HCEC 1CT (cell line): Measurements from ENCODE around the gene ZNF592.

ENCODE experiments used
- DNase-seq: peaks from one replicate; pipeline ENCODE4 v3.0.0-alpha.2; 2017

ZNF592 gene

GRCh38 chr15:84811151-84811550 lies 62.8 kb downstream of the ZNF592 start:
- DNase-seq = no peak

DNA sequence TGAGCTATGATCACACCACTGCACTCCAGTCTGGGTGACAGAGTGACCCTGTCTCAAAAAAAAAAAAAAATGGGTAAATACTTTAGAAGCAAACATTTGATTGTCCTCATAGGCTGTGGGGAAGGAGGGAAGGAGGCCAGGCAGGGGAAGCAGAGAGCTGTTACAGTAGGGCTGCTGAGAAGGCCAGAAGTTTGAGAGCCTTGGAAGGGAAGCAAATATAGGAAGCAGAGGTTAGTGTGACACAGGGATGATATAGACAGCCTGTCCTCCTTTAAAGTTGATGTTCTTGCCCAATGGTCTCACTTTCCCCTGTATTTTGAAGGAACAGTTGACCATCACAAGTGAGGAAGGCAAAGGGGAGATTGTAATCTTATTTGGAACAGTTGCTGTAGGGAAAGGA lies 63.4 kb downstream of the ZNF592 start:
- no peak for DNase-seq

GRCh38 chr15:84812842-84813241 lies 64.5 kb downstream of the ZNF592 start:
- DNase-seq = no peak

DNA sequence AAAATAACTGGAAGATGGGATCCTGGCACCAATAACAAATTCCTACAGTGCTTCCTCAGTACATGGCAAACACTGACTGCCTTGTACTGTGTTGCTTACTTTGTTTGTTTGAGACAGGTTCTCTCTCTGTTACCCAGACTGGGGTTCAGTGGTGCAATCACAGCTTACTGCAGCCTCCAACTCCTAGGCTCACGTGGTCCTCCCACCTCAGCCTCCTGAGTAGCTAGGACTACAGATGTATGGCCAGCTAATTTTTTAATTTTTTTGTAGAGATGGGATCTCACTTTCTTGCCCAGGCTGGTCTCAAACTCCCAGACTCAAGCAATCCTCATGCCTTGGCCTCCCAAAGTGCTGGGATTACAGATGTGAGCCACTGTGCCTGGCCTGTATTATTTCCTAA lies 65.0 kb downstream of the ZNF592 start:
- DNase-seq = no peak

DNA sequence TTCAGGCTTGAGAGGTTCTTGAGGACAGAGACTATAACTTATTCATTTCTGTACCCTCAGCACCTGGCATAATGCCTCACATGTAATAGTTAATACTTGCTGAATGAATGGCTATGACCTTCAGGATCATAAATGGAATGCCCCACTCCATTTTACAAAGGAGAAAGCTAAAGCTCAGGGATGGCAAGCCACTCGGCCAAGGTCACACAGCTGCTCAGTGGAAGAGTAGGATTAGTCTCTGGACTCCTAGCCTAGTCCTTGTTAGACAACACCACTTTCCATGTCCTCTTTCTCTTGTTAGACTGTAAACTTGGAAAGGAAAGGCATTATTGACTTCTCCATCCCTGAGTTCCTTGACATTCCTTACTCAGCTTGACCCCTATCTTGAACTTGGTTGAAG lies 65.5 kb downstream of the ZNF592 start:
- no peak for DNase-seq

DNA sequence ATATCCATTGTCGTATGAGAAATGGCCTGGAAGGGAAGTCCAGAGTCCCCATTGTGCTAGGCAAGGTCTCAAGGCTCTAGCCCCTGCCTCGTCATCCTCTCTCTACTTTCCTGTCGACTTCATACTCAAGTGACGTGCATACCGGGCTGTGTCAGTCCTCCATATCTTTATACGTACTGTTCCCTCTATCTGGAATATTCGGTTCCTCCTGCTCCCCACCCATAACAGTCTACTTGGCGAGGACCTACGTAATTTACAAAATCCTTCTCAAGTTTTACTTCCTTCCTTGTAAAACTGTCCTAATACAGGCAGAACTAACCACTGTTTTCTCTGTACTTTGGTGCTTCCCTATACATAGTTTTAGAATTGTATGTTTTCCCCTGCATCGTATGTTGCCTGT lies 66.5 kb downstream of the ZNF592 start:
- DNase-seq = no peak

- no peak for DNase-seq
These were observed 68.5 kb downstream of the ZNF592 start, which contains the start of gene ALPK3 for GRCh38 chr15:84816694-84817465. ALPK3 (plus strand) TSS chr15:84817356; CDS start chr15:84817453, 97 bp downstream.

DNA sequence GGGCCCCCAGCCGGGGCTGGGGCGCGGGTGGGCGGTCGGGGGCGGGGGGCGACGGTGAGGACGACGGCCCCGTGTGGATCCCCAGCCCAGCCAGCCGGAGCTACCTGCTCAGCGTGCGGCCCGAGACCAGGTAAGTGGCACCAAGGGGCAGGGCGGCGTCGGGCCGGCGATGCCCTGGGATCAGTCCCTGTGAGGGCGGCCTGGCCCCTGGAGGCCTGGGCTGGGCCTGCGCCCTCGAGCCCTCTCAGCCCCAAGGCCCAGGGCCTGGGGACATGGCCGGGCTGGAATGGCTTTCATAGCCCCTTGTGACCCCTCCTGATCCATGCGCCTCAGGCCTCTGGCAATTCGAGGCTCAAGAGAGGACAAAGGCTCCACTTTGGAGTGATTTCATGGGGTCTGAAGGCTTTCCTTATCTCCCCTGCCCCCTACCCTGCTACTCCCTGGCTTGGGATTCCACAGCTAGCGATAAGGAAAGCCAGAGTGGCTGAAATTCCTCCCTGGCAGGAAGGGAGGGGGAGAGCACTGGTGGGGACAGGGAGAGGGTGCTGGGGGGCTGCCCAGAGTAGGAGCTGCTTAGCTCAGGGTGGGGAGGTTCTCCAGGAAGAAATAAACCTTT lies 69.2 kb downstream of the ZNF592 start:
- no peak for DNase-seq

DNA sequence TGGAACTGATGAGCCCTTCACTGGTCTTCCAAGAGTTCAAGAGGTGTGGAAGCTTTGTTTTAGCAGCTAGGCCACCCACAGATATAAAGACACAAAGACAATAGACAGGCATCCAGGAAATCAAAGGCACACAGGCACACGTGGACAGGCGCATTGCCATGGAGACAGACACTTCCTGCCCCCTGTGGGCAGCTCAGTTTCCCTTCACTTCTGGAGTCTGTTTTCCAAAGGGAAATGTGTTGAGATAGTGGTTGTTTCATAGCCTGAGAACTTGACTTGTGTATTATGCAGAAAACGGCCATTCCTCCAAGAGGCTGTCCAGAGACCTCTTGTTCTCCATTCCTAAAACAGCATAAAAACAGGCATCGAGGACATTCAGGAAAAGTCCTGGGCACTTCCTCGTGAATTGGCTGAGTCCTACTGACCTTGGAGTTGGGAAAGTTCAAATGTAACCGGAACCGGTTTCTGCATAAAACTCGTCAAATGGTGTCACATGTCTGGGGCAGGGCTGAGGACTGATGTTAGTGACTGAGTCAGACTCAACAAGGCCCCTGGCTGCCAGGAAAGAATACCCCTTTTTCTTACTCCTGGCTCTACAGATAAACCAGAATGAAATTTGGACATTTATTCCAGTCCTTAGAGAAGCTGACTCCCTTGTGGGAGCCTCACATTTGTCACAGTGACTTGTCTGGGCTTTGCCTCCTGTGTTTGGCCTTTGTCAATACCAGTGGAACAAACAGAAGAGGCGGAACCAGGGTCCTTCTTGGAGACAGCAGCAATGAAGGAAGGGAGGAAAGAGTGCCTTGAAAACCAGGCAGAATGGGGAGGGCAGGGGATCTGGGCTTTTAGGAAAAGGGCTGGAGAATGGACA lies 70.1 kb downstream of the ZNF592 start:
- peak; percentile 1 for DNase-seq

- DNase-seq = no peak
These were observed 70.9 kb downstream of the ZNF592 start for GRCh38 chr15:84819291-84819768.

DNA sequence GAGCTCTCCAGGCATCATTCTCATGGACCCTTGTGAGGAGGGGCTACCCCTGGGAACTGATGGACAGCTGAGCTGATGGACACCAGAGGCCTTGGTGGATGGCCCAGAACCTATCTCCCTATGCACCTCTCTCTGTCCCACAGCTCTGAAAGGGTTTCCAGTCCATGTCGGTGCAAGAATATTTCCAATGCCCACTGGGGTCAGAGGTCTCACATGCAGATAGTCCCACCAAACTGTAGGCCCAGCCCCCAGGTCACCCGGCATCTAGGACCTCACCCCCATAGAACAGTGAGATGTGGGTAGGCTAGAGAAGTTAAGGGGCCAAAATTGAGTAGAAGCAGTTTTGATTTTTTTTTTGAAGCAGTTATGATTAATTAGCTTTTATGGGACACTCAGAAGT lies 71.4 kb downstream of the ZNF592 start:
- no peak for DNase-seq

GRCh38 chr15:84821501-84822021 lies 73.2 kb downstream of the ZNF592 start:
- DNase-seq = no peak

- no peak for DNase-seq
These were observed 74.4 kb downstream of the ZNF592 start for GRCh38 chr15:84822653-84823281.

- DNase-seq = no peak
These were observed 75.0 kb downstream of the ZNF592 start for GRCh38 chr15:84823282-84823878.

DNA sequence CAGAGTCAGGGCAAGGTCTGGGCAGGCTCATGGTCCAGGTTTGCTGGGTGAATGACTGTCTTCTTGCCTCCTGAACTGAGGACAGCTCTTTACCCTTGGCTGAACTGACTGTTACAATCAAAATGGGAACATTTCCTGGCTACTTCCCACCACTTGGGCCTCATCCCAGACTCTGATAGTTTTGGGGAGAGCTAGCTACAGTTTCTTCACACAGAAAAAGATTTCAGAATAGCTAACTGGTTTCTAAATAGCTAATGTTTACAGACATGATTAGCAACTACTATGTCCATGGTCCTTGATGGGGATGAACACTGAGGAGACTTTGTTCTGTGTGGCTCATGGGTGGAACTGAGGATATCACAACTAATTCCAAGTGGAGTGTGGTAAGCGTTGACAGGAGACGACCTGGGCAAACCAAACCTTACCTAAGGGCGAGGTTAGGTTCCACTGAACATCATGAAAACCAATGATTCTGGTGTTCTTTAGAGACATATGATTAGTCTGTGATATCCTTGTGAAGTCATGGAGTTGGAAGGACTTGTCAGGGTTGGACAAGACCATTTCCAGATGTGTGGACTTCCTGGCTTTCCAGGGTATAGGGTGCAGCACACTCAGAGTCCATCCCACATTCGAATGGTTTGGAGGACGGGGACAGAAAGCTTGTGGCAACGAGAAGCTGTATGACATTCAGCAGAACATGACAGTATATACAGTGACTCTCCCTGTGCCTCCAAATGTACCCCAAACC lies 76.0 kb downstream of the ZNF592 start:
- DNase-seq = no peak

GRCh38 chr15:84826369-84826823 lies 78.0 kb downstream of the ZNF592 start:
- peak; percentile 14 for DNase-seq

DNA sequence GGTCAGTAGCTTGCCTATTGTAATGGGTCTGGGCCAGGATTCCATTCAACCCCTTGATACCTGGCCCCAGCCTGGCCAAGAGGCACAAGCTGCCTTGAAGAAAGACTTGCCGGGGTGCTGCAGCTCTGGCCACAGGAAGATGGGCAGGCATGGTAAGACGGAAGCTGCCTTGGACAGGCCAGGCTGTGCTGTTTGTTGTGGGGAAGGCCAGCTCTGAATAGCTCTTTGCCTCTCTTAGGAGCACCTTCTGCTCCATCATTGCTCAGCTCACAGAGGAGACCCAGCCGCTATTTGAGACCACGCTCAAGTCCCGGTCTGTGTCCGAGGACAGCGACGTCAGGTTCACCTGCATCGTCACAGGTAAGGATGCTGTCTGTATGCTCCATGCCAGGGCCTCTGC lies 78.9 kb downstream of the ZNF592 start:
- DNase-seq = no peak

DNA sequence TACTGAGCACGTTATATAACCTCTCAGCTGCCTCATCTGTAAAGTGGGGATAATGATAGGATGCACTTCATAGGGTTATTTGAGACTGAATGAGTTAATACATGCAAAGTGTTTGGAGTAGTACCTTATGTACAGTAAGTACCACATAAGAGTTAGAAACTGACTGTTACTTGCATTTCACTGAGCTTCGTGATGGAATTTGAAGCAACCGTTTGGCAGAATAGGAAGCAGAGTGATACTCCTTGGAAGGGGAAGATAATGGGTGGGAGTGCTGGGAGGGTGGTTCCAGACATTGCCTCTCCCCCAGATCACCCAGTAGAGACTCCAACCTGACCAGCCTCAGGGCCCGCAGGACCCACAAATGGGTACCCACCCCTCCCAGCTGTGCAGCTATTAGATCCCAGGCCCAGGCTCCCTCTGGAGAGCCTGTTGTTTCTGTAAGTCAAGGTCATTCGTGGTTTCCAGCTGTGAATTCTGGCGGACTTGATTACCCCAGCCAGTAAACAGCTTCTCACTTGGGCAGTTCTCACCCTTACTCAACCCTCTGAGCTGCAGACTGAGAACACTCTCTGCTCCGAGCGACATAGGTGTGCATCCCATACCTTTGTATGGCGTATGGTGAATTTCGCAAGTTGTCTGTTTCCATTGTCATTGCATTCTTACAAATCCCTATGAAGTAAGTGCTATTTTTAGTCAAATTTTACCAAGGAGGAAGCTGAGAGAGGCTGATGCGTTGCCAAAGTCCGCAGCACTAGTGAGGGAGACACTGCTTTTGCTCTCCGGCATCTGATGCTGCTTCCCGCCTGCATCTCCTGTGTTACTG lies 79.9 kb downstream of the ZNF592 start:
- no peak for DNase-seq

- DNase-seq = no peak
These were observed 81.0 kb downstream of the ZNF592 start for GRCh38 chr15:84829428-84829827.

- no peak for DNase-seq
These were observed 81.6 kb downstream of the ZNF592 start for GRCh38 chr15:84830036-84830435.

GRCh38 chr15:84831028-84831427 lies 82.6 kb downstream of the ZNF592 start:
- no peak for DNase-seq
